Stimulated activated CD8-positive, alpha-beta memory T cell treated with anti-CD3 and anti-CD28 coated beads, Interleukin-7, amount 100 ng/mL, for 24 hours (primary cell): ENCODE results near the gene FDX2.
"Not testable (repeated sequence)": the region's sequence is repeated elsewhere in the genome, so short reads cannot be mapped to it uniquely, and the experiment has no call there.

Experiments used
- DNase-seq: peaks from one replicate; pipeline ENCODE4 v3.0.0-alpha.2; 2020; ENCODE audit warnings: low read depth

FDX2 gene

GRCh38 chr19:10315335-10316214, at the start of gene FDX2:
Gene FDX2, minus strand, starts transcription at chr19:10316015. Its CDS starts 19 bp downstream, at chr19:10315996.
- DNase-seq: peak; percentile 89

- DNase-seq: no peak
Measured at GRCh38 chr19:10365518-10365917, 49.7 kb upstream of the FDX2 start.

- DNase-seq: no peak
Measured at GRCh38 chr19:10364644-10365043, 48.8 kb upstream of the FDX2 start.

- DNase-seq: no peak
Measured at GRCh38 chr19:10363789-10364281, 48.0 kb upstream of the FDX2 start.

GRCh38 chr19:10362259-10362658, 46.4 kb upstream of the FDX2 start:
- no peak for DNase-seq

GRCh38 chr19:10361569-10362011, 45.8 kb upstream of the FDX2 start:
- no peak for DNase-seq

- DNase-seq: no peak
Measured at GRCh38 chr19:10356431-10356830, 40.6 kb upstream of the FDX2 start.

- DNase-seq: peak; percentile 31
Measured at GRCh38 chr19:10353793-10354391, 38.1 kb upstream of the FDX2 start.

GRCh38 chr19:10352764-10353671, 37.2 kb upstream of the FDX2 start:
- DNase-seq: no peak

- DNase-seq: no peak
Measured at GRCh38 chr19:10346509-10346908, 30.7 kb upstream of the FDX2 start.

- DNase-seq: no peak
Measured at GRCh38 chr19:10344780-10345179, 29.0 kb upstream of the FDX2 start.

GRCh38 chr19:10343495-10343894, 27.7 kb upstream of the FDX2 start:
- DNase-seq: no peak

GRCh38 chr19:10339977-10340376, 24.2 kb upstream of the FDX2 start:
- DNase-seq: no peak

- peak; percentile 43 for DNase-seq
Measured at GRCh38 chr19:10339380-10339960, 23.7 kb upstream of the FDX2 start, which contains the start of gene ICAM3. Gene ICAM3, minus strand, starts transcription at chr19:10339624. Its CDS starts 10 bp downstream, at chr19:10339614.

- no peak for DNase-seq
Measured at GRCh38 chr19:10338940-10339339, 23.1 kb upstream of the FDX2 start.

GRCh38 chr19:10336725-10337124, 20.9 kb upstream of the FDX2 start:
- not testable (repeated sequence) for DNase-seq

GRCh38 chr19:10335352-10335985, 19.7 kb upstream of the FDX2 start:
- DNase-seq: no peak

GRCh38 chr19:10334588-10335351, 19.0 kb upstream of the FDX2 start:
- peak; percentile 33 for DNase-seq

- no peak for DNase-seq
Measured at GRCh38 chr19:10333758-10334587, 18.2 kb upstream of the FDX2 start.
